GM21786 (cell line): ENCODE data around the gene TBC1D2.
"Not testable (repeated sequence)": the region's sequence is repeated elsewhere in the genome, so short reads cannot be mapped to it uniquely, and the experiment has no call there.

Source experiments
- ATAC-seq: cut with Tn5 transposase; IDR thresholded peaks from one replicate; pipeline ENCODE4 v1.9.1; 2021; ENCODE audit not compliant: unreplicated experiment

Gene TBC1D2, protein sequence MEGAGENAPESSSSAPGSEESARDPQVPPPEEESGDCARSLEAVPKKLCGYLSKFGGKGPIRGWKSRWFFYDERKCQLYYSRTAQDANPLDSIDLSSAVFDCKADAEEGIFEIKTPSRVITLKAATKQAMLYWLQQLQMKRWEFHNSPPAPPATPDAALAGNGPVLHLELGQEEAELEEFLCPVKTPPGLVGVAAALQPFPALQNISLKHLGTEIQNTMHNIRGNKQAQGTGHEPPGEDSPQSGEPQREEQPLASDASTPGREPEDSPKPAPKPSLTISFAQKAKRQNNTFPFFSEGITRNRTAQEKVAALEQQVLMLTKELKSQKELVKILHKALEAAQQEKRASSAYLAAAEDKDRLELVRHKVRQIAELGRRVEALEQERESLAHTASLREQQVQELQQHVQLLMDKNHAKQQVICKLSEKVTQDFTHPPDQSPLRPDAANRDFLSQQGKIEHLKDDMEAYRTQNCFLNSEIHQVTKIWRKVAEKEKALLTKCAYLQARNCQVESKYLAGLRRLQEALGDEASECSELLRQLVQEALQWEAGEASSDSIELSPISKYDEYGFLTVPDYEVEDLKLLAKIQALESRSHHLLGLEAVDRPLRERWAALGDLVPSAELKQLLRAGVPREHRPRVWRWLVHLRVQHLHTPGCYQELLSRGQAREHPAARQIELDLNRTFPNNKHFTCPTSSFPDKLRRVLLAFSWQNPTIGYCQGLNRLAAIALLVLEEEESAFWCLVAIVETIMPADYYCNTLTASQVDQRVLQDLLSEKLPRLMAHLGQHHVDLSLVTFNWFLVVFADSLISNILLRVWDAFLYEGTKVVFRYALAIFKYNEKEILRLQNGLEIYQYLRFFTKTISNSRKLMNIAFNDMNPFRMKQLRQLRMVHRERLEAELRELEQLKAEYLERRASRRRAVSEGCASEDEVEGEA

DNA sequence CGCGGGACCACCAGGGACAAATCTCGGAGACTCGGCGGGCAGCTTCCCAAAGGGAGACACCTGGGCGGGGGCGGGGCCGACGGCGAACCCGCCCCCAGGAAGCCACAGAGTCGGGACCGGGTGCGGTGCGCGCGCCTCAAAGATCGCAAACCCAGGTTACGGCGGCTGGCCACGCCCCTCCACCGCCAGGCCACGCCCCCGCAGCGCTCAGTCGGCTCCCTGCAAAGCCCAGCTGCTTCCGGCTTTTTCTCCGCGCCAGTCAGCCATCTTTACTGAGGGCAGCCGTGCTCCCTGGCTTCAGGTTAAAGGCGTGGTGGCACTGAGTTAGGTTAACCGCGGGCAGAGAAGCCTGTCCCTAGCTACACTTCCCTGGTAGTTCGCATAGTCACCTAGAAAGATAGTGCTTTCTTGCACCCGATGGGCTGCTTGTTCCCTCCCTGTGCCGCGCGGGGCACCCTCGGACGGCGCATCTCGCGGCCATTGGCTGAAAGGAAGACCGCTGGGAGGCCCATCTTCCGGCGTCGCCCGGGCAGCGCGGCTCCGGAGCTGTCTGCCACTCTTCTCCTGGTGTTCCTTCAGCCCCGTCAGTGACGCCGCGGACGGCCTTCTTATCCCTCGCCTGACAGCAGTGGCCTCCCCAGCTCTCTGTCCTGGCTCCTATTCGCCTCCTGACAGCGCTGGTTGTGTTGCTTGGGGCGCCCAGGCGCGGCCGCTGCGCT lies at the start of gene TBC1D2:
TBC1D2 (minus strand) TSS at position 72 of the 719 bp plus-strand sequence. CDS start 108 bp downstream, outside the sequence.
- peak; percentile 87 for ATAC-seq

DNA sequence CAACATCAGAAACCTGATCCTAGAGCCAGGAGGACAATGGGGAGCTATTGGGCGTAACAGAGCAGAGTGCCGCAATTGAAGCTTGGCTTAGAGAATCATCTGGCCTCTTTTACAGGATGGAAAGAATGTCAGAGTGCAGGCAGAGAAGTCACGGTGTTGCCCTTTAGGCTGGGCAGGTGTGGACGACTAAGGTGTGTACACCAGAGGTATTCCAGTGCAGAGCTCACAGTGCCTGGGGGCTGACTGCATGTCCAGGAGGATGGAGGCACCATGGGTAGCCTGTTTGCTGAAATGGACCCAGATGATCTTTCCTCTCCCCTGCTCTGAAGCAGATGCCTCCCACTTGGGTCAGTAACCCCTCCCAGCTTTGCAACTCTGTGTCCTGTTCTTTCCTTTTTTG lies 48.9 kb upstream of the TBC1D2 start:
- ATAC-seq, result no peak

DNA sequence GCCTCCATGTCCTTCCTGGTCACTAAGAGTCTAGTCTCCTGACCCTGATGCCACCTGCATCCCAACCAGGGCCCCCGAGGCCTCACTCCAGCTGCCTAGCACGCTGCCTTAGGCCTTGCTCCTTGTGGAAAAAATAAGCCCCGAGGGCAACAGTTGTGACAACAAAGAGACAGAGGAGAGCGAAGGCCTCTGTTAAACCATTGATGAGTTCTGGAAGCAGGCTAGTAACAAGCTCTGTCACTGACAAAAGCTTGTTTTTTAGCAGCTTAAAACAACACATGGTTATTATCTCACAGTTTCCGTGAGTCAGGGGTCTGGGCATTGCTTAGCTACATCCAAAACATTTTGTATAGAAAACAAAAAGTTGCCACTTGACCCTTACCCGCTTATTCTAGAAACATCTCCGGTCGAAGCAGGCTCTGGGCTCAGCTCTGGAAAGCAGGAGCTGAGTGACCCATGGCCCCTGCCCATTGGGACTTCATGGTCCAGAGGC lies 48.2 kb upstream of the TBC1D2 start:
- ATAC-seq, result no peak

DNA sequence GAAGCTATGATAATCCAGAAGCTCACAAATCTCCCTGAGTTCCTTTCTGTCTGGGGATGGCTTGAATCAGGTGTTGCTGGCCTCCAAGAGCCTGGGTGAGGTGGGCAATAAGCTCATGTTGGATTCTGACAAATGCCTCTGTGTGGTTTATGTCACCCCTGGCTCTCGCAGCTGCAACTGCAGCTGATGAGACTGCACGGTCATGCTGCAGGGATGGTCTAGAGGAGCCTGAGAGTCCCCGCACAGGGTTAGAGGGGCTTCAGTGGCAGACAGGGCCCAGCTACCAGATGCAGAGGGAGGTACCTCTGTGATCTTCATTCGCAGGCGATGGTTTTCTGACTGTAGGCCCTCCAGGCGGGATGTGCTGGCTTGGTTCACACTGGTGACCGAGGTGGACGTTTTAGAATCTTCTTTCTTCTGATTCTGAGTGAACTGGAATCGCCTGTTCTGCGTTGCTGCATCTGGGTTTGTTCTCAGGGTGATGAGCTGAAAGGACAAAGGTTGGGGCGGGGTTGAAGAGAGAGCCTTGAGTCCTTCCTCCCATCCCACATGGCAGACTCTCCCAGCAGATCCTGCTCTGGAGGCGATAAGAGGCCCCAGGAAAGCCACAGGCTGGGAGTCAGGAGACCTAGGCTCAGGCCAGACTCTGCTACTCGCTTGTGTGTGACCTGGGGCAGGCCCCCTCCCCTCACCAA lies 47.6 kb upstream of the TBC1D2 start:
- ATAC-seq, result no peak

DNA sequence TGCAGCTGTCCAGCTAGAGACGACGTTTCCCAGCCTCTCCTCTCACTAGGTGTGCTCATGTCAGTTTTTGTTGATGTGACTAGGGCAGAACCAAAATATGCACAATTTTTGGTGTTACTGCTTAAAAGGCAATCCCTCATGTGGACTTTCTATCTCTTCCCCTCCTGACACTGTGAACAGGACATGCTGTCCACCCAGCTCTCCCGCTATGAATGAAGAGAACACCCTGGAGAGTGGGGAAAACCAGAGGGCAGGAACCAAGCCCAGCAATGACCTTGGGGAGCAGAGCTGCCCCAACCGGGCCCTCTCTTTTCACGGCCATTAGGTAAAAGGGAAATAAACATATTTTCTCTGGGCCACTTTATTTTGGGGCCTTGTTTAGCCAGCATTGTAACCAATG lies 46.7 kb upstream of the TBC1D2 start:
- ATAC-seq, result no peak

DNA sequence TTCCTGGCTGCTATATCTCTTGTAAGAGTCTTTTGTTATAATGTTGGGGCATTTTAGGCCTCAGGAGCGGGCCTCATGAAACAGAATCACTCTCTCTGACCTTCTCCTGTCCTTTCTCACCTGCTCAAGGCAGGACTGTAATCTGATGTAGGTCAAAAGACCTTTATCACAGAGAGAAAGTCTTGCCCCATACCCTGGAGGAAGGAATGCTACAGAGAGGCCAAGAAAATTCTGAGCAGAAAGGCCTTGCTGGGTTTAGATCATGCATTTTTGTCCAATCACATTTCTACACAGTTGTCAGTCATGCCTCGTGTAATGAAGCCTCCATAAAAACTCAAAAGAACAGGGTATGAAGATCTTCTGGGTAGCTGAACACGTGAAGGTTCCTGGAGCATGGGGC lies 45.2 kb upstream of the TBC1D2 start:
- no peak for ATAC-seq

DNA sequence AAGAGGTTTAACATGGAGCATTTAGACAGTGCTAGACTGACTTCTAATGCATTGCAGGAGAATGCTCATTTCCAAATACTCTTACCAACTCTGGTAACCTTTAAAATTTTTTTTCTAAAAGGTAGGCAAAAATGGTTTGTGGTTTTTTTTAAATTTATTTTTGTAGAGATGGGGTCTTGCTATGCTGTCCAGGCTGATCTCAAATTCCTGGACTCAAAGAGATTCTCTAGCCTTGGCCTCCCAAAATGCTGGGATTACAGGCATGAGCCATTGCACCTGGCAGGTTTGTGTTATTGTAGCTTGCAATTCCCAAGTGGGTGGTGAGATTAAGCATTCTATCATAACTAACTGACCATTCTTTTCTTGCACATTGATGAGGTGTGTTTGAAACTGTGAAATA lies 43.0 kb upstream of the TBC1D2 start:
- no peak for ATAC-seq

DNA sequence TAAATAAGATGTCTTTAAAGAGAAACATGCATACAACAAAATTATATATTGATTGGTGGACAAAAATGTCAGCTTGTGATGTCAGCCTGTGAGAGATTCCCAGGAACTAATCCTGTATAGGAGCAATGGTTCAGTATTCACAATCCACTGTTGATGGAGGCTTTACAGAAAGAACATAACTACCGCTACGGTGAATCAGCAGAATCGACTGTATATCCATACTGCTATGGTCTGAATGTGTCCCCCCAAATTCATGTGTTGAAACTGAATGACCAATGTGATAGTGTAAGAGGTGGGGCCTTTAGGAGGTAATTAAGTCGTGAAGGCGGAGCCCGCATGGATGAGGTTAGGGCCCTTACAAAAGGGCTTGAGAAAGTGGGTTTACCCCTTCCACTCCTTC lies 40.4 kb upstream of the TBC1D2 start:
- no peak for ATAC-seq

DNA sequence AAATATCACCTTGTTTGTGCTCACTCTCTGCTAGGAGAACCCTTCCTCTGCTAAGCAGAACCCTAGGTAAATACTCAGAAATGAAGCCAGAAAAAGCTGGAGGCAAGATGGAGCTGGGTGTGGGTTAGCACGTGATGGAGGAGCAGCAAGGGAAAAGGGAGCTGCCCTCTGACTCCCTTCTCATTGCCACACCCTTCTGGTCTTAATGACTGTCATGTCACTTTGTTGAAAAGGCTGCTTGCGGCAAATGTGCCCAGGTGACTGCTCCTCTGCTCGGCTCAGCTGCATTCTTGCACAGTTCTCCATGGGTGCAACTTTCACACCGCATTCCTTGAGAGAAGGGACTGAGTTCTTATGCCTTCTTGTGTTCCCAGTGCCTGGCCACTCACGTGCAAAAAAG lies 36.4 kb upstream of the TBC1D2 start:
- no peak for ATAC-seq

DNA sequence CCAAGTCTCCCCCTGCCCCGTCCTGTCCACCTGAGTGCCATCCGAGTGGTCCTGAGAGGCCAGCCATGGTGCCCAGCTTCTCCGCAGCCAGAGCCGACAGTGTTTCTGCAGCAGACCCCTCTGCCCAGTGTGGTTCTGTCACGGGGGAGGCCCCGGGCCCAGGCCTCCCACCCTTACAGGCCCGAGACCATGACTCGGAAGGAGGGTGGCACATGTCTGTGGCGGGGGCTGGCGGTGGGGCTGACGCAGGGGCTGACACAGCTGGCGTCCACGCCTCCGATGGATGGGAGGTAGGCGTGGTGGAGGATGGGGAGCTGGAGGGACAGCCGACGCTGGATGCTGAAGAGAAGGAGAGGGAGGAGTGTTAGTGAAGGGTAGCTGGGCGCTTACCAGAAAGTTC lies 35.0 kb upstream of the TBC1D2 start:
- ATAC-seq, result no peak

DNA sequence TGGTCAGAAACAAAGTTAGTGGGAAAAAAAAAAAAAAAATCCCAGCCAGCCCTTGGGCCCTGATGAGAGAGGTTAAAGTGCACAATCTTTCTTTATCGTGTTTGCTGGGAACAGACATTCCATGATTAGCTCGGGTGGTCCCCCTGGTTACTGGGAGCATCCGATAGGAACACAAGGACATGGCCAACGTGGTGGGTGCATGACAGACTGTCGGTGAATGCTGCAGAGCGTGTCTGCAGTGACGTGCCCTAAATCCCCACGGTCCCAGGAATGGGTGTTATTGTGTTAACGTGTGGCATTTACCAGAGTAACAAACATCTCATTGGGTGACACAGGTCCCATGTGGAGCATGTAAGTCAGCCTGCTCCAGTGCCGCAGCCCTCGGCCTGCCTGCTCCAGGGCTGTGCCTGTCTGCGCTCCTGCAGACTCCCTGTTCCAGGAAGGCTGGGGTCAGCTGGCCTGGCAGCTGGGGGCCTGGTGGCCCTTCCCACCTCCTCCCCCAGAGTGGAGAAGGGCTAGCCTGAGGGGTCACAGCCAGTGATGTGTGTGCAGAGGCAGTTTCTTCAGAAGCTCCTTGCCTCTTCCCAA lies 34.3 kb upstream of the TBC1D2 start:
- no peak for ATAC-seq

DNA sequence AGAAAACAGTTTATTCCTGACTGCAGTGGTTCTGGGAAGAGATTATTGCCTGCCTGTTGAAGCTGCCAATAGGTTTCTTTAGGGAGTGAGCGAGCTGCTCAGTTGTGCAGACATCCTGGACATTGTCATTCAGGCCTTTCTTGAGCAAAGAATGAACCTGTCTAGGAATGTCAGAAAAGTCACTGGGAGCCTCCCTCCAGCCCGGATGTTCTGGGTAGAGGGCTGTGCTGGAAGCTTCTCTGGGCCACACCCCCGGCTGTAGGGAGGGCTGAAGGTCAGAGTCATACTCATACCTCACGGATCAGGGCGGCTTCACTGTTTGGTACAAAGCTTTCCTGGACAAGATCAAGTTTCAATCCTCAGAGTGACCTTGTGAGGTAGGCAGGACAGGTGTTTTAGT lies 33.4 kb upstream of the TBC1D2 start:
- ATAC-seq, result no peak

DNA sequence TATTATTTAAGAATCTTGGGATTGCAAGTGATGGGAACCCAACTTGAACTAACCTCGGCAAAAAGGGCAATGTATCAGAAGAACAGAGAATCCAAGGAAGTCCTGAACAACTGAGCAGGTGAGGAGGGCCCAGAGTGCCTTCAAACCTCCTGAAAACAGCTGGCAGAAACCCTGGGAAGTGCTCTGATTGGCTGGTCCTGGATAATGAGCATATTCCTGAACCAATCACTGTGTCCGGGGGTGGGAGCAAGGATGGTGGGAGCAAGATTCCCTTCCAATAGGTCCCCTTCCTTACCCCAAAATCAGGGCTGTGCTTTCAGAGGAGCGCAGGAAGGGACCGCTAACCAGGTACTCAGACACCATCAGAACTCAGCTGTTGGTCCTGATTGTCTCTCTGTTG lies 31.9 kb upstream of the TBC1D2 start:
- no peak for ATAC-seq

DNA sequence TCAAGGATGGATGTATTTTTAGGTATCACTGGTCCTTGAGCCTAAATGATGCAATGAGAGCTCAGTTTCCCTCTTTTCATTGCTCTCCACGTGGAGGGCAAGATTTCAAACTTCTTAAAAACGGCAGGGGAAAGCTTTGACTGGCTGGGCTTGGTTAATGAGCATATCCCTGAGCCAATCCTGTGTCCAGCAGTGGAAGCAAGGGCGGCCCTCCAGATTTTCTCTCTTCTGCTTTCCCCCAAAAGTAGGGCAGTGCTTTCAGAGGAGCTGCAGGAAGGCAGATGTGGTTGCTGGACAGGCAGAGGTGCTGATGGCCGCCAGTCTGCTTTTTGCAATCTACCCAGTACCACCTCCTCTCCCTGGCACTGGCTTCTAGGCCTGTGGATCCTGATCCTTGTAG lies 30.0 kb upstream of the TBC1D2 start:
- ATAC-seq, result no peak

DNA sequence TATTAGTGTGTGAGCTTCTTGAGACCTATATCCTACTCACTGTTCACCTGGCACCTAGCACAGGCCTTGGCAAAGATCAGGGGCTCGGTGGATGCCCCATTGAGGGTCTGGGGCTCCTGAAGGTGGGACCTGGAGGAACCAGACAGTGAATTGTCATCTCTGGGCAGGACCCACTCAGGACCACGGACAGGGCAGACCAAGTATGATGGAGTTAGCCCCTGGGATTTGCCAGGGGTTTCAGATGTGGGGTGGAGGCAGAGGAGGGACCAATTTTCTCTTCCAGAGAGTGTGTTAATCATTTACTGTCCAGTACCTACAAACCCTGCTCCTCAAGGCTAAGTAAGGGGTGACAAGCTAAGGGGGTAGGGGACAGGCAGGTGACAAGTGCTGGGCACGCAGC lies 29.3 kb upstream of the TBC1D2 start:
- ATAC-seq, result no peak

DNA sequence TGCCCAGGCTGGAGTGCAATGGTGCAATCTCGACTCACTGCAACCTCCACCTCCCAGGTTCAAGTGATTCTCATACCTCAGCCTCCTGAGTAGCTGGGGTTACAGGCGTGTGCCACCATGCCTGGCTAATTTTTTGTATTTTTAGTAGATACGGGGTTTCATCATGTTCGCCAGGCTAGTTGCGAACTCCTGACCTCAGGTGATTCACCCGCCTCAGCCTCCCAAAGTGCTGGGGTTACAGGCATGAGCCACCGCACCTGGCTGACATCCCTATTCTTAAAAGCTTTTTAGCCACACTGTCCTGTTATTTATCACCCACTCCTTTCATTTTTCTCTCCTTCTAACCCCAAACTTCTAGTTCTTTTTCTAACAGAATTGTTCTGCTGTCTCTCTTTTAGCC lies 27.7 kb upstream of the TBC1D2 start:
- not testable (repeated sequence) for ATAC-seq

DNA sequence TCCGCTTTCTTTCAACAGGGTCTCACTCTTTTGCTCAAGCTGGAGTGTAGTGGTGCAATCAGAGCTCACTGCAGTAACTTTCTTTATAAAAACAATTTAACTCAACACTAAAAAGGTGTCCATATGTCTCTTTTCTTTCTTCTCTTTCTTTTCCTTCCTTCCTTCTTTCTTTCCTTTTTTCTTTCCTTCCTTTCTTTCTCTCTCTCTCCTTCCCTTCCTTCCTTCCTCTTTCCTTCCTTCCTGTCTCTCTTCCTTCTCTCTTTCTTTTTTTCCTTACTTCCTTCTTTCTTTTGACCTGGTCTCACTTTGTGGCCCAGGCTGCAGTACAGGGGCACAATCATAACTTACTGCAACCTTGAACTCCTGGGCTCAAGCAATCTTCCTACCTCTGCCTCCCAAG lies 25.8 kb upstream of the TBC1D2 start:
- no peak for ATAC-seq

DNA sequence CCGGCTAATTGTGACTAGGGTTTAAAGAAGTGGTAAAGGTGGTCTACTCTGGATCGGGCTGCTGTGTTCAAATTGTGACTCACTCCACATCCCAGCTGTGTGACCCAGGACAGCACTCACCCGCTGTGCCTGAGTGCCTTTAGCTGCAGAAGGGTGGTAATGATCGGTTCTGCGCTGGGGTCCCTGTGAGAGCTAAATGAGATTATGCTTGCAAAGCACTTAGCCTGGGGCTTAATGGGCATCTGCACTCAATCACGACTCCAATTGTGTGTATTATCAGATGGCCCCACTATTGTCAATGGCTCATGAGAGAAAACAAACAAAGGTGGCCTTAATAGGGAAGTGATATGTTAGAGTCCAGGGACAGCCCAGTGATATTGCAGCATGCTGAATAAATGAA lies 25.1 kb upstream of the TBC1D2 start:
- ATAC-seq, result no peak

DNA sequence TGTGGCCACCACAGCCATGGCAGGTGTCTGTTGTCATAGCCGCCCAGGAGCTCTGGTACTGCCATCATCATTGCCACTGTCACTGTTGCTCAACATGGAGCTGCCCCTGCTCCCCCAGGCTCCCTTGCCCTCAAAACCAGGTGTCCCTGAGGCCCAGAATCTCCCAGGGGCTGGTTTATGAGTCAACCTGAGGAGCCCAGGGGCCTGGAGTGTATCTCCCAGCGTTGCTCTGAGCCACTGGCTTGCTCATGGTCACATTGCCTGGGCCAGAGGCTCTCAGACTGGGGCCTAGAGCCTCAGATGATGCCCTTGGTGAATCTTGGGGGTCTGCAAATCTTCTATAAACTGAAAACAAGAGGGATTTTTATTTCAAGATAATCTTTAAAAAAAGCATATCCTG lies 24.7 kb upstream of the TBC1D2 start:
- ATAC-seq, result no peak

DNA sequence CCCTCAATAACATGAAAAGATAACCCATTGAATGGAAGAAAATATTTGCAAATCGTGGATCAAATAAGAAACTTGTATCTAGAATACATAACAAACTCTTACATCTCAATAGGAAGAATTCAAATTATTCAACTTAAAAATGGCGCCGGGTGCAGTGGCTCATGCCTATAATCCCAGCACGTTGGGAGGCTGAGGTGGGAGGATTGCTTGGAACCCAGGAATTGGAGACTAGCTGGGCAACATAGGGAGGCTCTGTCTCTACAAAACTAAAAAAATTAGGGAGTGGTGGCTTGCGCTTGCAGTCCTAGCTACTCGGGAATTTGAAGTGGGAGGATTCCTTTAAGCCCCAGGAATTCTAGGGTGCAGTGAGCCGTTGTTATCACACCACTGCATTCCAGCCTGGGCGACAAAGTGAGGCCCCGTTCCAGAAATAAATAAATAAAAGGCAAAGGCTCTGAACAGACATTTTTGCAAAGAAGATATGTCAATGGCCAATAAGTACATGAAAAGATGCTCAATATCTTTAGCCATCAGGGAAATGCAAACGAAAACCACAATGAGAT lies 21.5 kb upstream of the TBC1D2 start:
- ATAC-seq, result no peak
